Endothelial cell of umbilical vein (primary cell): ENCODE measurements around the gene CFAP77. TPM values are rescaled to one million over a fixed set of nuclear protein-coding genes. Genes with fewer than 3 reads are reported as not detected.

Source experiments
- BruUV-seq: library from RNA; stranded (reverse); fragments of 400-500 nt; replicated peaks from 2 replicates; lab custom pipeline; 2021; lab: Mats Ljungman, UMichigan
- CTCF ChIA-PET: fragments of 300-600, 350-600 bp; sonication (Branson Sonifier 250); formaldehyde crosslinking; loops from one replicate; lab custom pipeline; 2021; ENCODE audit warnings: antibody characterized with exemption, inconsistent platforms; lab: Charles Lee
- POLR2A ChIA-PET: fragments of 300-600, 350-600 bp; sonication (Branson Sonifier 250); formaldehyde crosslinking; loops from one replicate; lab custom pipeline; 2021; ENCODE audit warnings: antibody characterized with exemption, inconsistent platforms; lab: Charles Lee
- DNase-seq: peaks from one replicate; pipeline ENCODE4 v3.0.0-alpha.2; 2011; ENCODE audit warnings: low read depth, low spot score
- FAIRE-seq: peaks from 2 replicates; lab custom pipeline; 2011; peaks lifted over from hg19 to GRCh38; lab: Jason Lieb, UNC
- H2AFZ ChIP-seq: 2 replicates; pipeline ENCODE4 v1.6.0; 2012; ENCODE audit warnings: low read depth, low read length, control low read depth, inconsistent platforms
- H3K27ac ChIP-seq: 2 replicates; pipeline ENCODE4 v1.5.1; 2011; ENCODE audit warnings: low read depth, mild to moderate bottlenecking, control low read depth, low read length, moderate library complexity; ENCODE audit not compliant: insufficient read depth
- H3K27me3 ChIP-seq, 2 experiments: 2 replicates each; pipeline versions ENCODE4 v1.6.0 to v1.6.1; 2011; ENCODE audit warnings: low read length in 2 of 2, mixed read lengths in 1 of 2; ENCODE audit not compliant: control insufficient read depth in 2 of 2, insufficient read depth in 2 of 2
- H3K36me3 ChIP-seq, 2 experiments: 2 replicates in 1 of 2; 3 replicates in 1 of 2; pipeline ENCODE4 v1.5.1; 2011; ENCODE audit warnings: low read length in 2 of 2, mild to moderate bottlenecking in 1 of 2, moderate library complexity in 1 of 2; ENCODE audit not compliant: control insufficient read depth in 2 of 2, insufficient read depth in 2 of 2; ENCODE audit errors: extremely low read depth in 1 of 2
- H3K4me1 ChIP-seq: 3 replicates; pipeline ENCODE4 v1.5.1; 2011; ENCODE audit warnings: mild to moderate bottlenecking, low read length; ENCODE audit not compliant: control insufficient read depth, insufficient read depth; ENCODE audit errors: extremely low read depth
- H3K4me2 ChIP-seq: 2 replicates; pipeline ENCODE4 v1.6.1; 2011; ENCODE audit warnings: low read length, control low read depth, mixed read lengths; ENCODE audit not compliant: insufficient read depth
- H3K4me3 ChIP-seq, 3 experiments: fragments of 200-600 bp in 1 of 3; sonication (generic), shearing (Covaris generic) in 1 of 3; replicated peaks in 1 of 3; 2 replicates each; pipeline ENCODE4 v1.5.1; 2011 to 2016; ENCODE audit warnings: control low read depth in 3 of 3, low read length in 3 of 3, mild to moderate bottlenecking in 2 of 3, inconsistent platforms in 1 of 3, low read depth in 1 of 3, moderate library complexity in 1 of 3; ENCODE audit not compliant: insufficient read depth in 1 of 3
- H3K79me2 ChIP-seq: 2 replicates; pipeline ENCODE4 v1.6.0; 2012; ENCODE audit warnings: low read length, inconsistent platforms; ENCODE audit not compliant: control insufficient read depth, insufficient read depth
- H3K9ac ChIP-seq: replicated peaks from 2 replicates; pipeline ENCODE3; 2011; ENCODE audit warnings: low read length, control low read depth; ENCODE audit not compliant: insufficient read depth; ENCODE audit errors: extremely low read depth
- H3K9me1 ChIP-seq: replicated peaks from 3 replicates; pipeline ENCODE4 v1.6.0; 2011; ENCODE audit warnings: mild to moderate bottlenecking, low read length; ENCODE audit not compliant: control insufficient read depth, insufficient read depth; ENCODE audit errors: extremely low read depth
- H3K9me3 ChIP-seq: replicated peaks from 2 replicates; pipeline ENCODE4 v1.5.1; 2012; ENCODE audit warnings: low read length, inconsistent platforms; ENCODE audit not compliant: control insufficient read depth, insufficient read depth
- H4K20me1 ChIP-seq: replicated peaks from 2 replicates; pipeline ENCODE3; 2011; ENCODE audit warnings: mild to moderate bottlenecking, low read length; ENCODE audit not compliant: control insufficient read depth, insufficient read depth; ENCODE audit errors: extremely low read depth
- CTCF ChIP-seq, 2 donors: IDR thresholded peaks; 1 replicate in 1 of 2; 2 replicates in 1 of 2; pipeline ENCODE4 v1.5.1; 2011; ENCODE audit warnings: low read length in 2 of 2, mild to moderate bottlenecking in 2 of 2, moderate library complexity in 2 of 2, control low read depth in 1 of 2, inconsistent platforms in 1 of 2, low read depth in 1 of 2; ENCODE audit not compliant: insufficient read depth in 1 of 2; ENCODE audit errors: extremely low read depth in 1 of 2
- EZH2 ChIP-seq: IDR thresholded peaks from 2 replicates; pipeline ENCODE4 v1.6.1; 2012; ENCODE audit warnings: borderline replicate concordance, low read depth, mild to moderate bottlenecking, moderate library complexity, low read length, inconsistent platforms; ENCODE audit not compliant: severe bottlenecking
- FOS ChIP-seq: IDR thresholded peaks from 2 replicates; pipeline ENCODE4 v1.6.1; 2011; ENCODE audit warnings: mild to moderate bottlenecking, low read length, moderate library complexity, borderline replicate concordance; ENCODE audit not compliant: insufficient read depth
- GATA2 ChIP-seq: IDR thresholded peaks from 2 replicates; pipeline ENCODE4 v1.7.0; 2011; ENCODE audit warnings: low read depth, mild to moderate bottlenecking, moderate library complexity, mixed read lengths, low read length; ENCODE audit not compliant: insufficient read length, insufficient read depth
- JUN ChIP-seq: IDR thresholded peaks from 2 replicates; pipeline ENCODE4 v1.6.1; 2011; ENCODE audit warnings: borderline replicate concordance, low read depth; ENCODE audit not compliant: insufficient read length, insufficient read depth
- MAX ChIP-seq: IDR thresholded peaks from 2 replicates; pipeline ENCODE4 v1.6.1; 2011; ENCODE audit not compliant: insufficient read depth, insufficient read length
- MYC ChIP-seq: IDR thresholded peaks from one replicate; pipeline ENCODE4 v1.6.1; 2011; ENCODE audit warnings: mild to moderate bottlenecking, low read depth, low read length
- POLR2A ChIP-seq: IDR thresholded peaks from 2 replicates; pipeline ENCODE4 v1.6.1; 2012; ENCODE audit warnings: low read depth, mild to moderate bottlenecking, control low read depth, low read length
- POLR2AphosphoS5 ChIP-seq: IDR thresholded peaks from 2 replicates; pipeline ENCODE4 v1.6.1; 2012; ENCODE audit warnings: low read depth, mild to moderate bottlenecking, control low read depth, low read length, moderate library complexity; ENCODE audit not compliant: insufficient read depth
- dilution Hi-C: fragments of 300-500 bp; cut with MboI; formaldehyde crosslinking; loops from one replicate; pipeline ENCODE4 v1.15.0; 2019; ENCODE audit warnings: low sequenced_read_pairs; ENCODE audit not compliant: extremely low pct_ligation_motif_present
- intact Hi-C: fragments of 100-400 bp; cut with micrococcal nuclease; formaldehyde crosslinking; loops from one replicate; pipeline ENCODE4 v1.10.0; 2022
- polyA plus RNA-seq, 4 experiments: library from polyadenylated mRNA; depleted of rRNA in 3 of 4; stranded (reverse) in 3 of 4; unstranded in 1 of 4; fragments of >200 nt; gene quantifications; 2 replicates each; pipeline versions ENCODE4 v1.2.1 to v1.2.3, GENCODE V29; 2011 to 2012; ENCODE audit warnings: missing spikeins in 1 of 4
- total RNA-seq: library from RNA; stranded (reverse); gene quantifications from 2 replicates; pipeline ENCODE4 v1.2.3, GENCODE V29; 2021

Gene CFAP77
- total and polyA plus RNA-seq, 2 donors (not counting 3 experiments of a cell fraction or from before 2014, with no cell fraction given), result not detected

GRCh38 chr9:132609184-132609583 is 199.2 kb downstream of the CFAP77 start:
- DNase-seq (no peak), FAIRE-seq (no peak)
- no peak overlapping the region for H3K4me3 ChIP-seq
- H3K79me2 ChIP-seq, result no peaks in the 10 kb centered on the region
- H3K4me2 ChIP-seq, result no peak overlapping the region
- peaks cover 3 to 11% of the 10 kb centered on the region in 2 experiments for H3K36me3 ChIP-seq
- TF ChIP-seq EZH2 (no peak), GATA2 (no peak), MAX (no peak), CTCF (IDR thresholded peaks at IDR 0.05; ENCODE audit: extremely low read depth in 1 of 2, insufficient read depth in 1 of 2, low read depth in 1 of 2, low read length in 2 of 2) (no peak), MYC (no peak), POLR2A (no peak), JUN (no peak), POLR2AphosphoS5 (no peak), FOS (no peak)
- ChIA-PET POLR2A (no interaction called here), CTCF (interaction anchor here (0.7 kb wide), 1 partner anchor 14 kb away, joined by 3 read pairs; no protein-coding TSS in a partner anchor)
- no peaks in the 10 kb centered on the region for H3K9me1 ChIP-seq
- no peaks in the 10 kb centered on the region for H4K20me1 ChIP-seq
- no peaks in the 10 kb centered on the region for H3K27me3 ChIP-seq
- H3K9ac ChIP-seq, result no peak overlapping the region
- dilution Hi-C loops, result no loop called here
- intact Hi-C loops, result no loop called here
- no peaks in the 10 kb centered on the region for H3K9me3 ChIP-seq
- H3K4me1 ChIP-seq, result no peaks in the 10 kb centered on the region
- no peak overlapping the region for H2AFZ ChIP-seq
- no peak overlapping the region for H3K27ac ChIP-seq
- BruUV-seq, result no TSS peak
